ENCODE data around the gene GTF3C2.

DNA sequence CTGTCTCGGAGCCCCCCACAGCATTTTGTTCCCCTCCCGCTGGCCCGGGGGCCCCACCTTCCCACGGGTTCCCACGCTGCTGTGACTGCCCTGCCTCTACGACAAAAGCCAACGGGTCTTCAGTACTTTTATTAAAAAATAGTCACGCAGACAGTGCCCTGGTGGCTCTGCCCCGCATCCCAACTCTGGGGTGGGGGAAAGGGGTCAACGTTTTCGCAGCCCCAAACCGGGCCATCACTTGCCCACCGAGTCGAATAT lies 49.3 kb downstream of the GTF3C2 start:
- TF ChIP-seq CTCF (conservative IDR thresholded peaks at IDR 0.05; ENCODE audit: low read depth, low read length): no peak
- no peak for TF ChIP-seq POLR2A (IDR thresholded peaks at IDR 0.05; ENCODE audit: low read depth, low read length)
- no peak for TF ChIP-seq ELK1 (IDR thresholded peaks at IDR 0.05; ENCODE audit: borderline replicate concordance, low read depth, low read length)
- TF ChIP-seq USF2 (IDR thresholded peaks at IDR 0.05; ENCODE audit: low read depth, low read length): no peak
- no peak for TF ChIP-seq SMC3 (IDR thresholded peaks at IDR 0.05; ENCODE audit: low read depth, low read length)
- TF ChIP-seq MXI1 (IDR thresholded peaks at IDR 0.05; ENCODE audit: borderline replicate concordance, low read depth, low read length): no peak
- no peak for TF ChIP-seq MAFK (IDR thresholded peaks at IDR 0.05; ENCODE audit: low read depth, low read length)

All from IMR-90 (cell line).